ENCODE measurements around the gene HNRNPDL. TPM values are rescaled to one million over a fixed set of nuclear protein-coding genes. Genes with fewer than 3 reads are reported as not detected.
A peak's percentile ranks its signal among the peaks of the same experiment; 100 is the strongest.

Gene HNRNPDL
- total RNA-seq, 2 experiments from 2014 or later, result 224 to 394 TPM

- Histone ChIP-seq H3K36me3 (ENCODE audit: insufficient read depth, low read length) (peaks cover 51% of the 10 kb centered on the region), H3K4me2 (ENCODE audit: low read length) (peak overlapping the region; percentile 74), H3K79me2 (ENCODE audit: insufficient read depth, low read depth, low read length) (peaks cover 50% of the 10 kb centered on the region), H3K4me1 (ENCODE audit: insufficient read depth, low read length, poor library complexity, severe bottlenecking) (peaks cover 9% of the 10 kb centered on the region), H4K20me1 (ENCODE audit: insufficient read depth, low read length) (peaks cover 18% of the 10 kb centered on the region), H2AFZ (ENCODE audit: low read length) (no peak overlapping the region), H3K9me3 (ENCODE audit: low read length) (peaks cover 10% of the 10 kb centered on the region; the same call in 1 of the 2 replicates), H3K4me3 (ENCODE audit: low read depth, low read length, poor library complexity, severe bottlenecking) (peak overlapping the region; percentile 99), H3K27ac (ENCODE audit: low read depth, low read length, poor library complexity, severe bottlenecking) (no peak overlapping the region), H3K9me2 (ENCODE audit: insufficient read depth, low read length) (no peaks in the 10 kb centered on the region)
- no peak for TF ChIP-seq CTCF (conservative IDR thresholded peaks at IDR 0.05; ENCODE audit: low read length)
- TF ChIP-seq EZH2phosphoT487 (IDR thresholded peaks at IDR 0.05; ENCODE audit: borderline replicate concordance, low read depth, low read length), result no peak
- CTCF ChIA-PET (ENCODE audit: unreplicated experiment), result no interaction called here
- no peak for DNase-seq (ENCODE audit: low spot score)
- BruUV-seq (replicated peaks), result no TSS peak
- intact Hi-C loops (cut with micrococcal nuclease; ENCODE audit: unreplicated experiment), result no loop called here
- POLR2A ChIA-PET, result interaction anchor here (0.7 kb wide), 1 partner anchor 16 kb away, joined by 5 read pairs; no protein-coding TSS in a partner anchor
These were observed 54.2 kb downstream of the HNRNPDL start for GRCh38 chr4:82376109-82376508.

GRCh38 chr4:82373816-82374625 is 56.2 kb downstream of the HNRNPDL start, which contains the start of gene HNRNPD:
Gene HNRNPD, minus strand, starts transcription at chr4:82373991. Its CDS starts 313 bp downstream, at chr4:82373678.
- peak; percentile 99 for DNase-seq (ENCODE audit: low spot score)
- intact Hi-C loops (cut with micrococcal nuclease; ENCODE audit: unreplicated experiment), result loop anchor here (1.0 to 5.0 kb wide), 5 partner anchors 55 to 663 kb away; partner anchors contain the start of genes COPS4, LIN54 and THAP9
- Histone ChIP-seq H3K9me2 (ENCODE audit: insufficient read depth, low read length) (no peaks in the 10 kb centered on the region), H3K4me2 (ENCODE audit: low read length) (peak within 1 kb of the TSS; percentile 92), H2AFZ (ENCODE audit: low read length) (peak within 1 kb of the TSS; percentile 51), H3K79me2 (ENCODE audit: insufficient read depth, low read depth, low read length) (peaks cover 71% of the 10 kb centered on the region), H3K9me3 (ENCODE audit: low read length) (no peaks in the 10 kb centered on the region; the same call in 1 of the 2 replicates), H3K4me3 (ENCODE audit: low read depth, low read length, poor library complexity, severe bottlenecking) (peak within 1 kb of the TSS; percentile 99), H3K27ac (ENCODE audit: low read depth, low read length, poor library complexity, severe bottlenecking) (peak within 1 kb of the TSS; percentile 85), H3K4me1 (ENCODE audit: insufficient read depth, low read length, poor library complexity, severe bottlenecking) (peaks cover 29% of the 10 kb centered on the region), H4K20me1 (ENCODE audit: insufficient read depth, low read length) (peaks cover 39% of the 10 kb centered on the region), H3K36me3 (ENCODE audit: insufficient read depth, low read length) (peaks cover 68% of the 10 kb centered on the region)
- TF ChIP-seq CTCF (conservative IDR thresholded peaks at IDR 0.05; ENCODE audit: low read length) (no peak), EZH2phosphoT487 (IDR thresholded peaks at IDR 0.05; ENCODE audit: borderline replicate concordance, low read depth, low read length) (no peak)
- no TSS peak for BruUV-seq (replicated peaks)
- ChIA-PET POLR2A (interaction anchor here (0.6 to 1.0 kb wide), 8 partner anchors 8 to 60 kb away, joined by 3 to 7 read pairs (median 4); no protein-coding TSS in a partner anchor), CTCF (ENCODE audit: unreplicated experiment) (interaction anchor here (0.7 to 1.4 kb wide), 2 partner anchors 58 to 92 kb away, joined by 3 read pairs; no protein-coding TSS in a partner anchor)
